Transverse colon (tissue), 4 donors: ENCODE data around the gene UNC13A. TPM values are rescaled to one million over a fixed set of nuclear protein-coding genes. Genes with fewer than 3 reads are reported as not detected.
"Not testable (repeated sequence)": the region's sequence is repeated elsewhere in the genome, so short reads cannot be mapped to it uniquely, and the experiment has no call there.

ENCODE experiments used
- DNase-seq: peaks from one replicate; pipeline ENCODE4 v3.0.0-alpha.2; 2019
- H3K27ac ChIP-seq, 4 donors: fragments of 200-600 bp; sonication (generic); 2 replicates each; pipeline ENCODE4 v1.5.1; 2016 to 2018; ENCODE audit warnings: inconsistent platforms in 4 of 4
- H3K27me3 ChIP-seq: fragments of 200-600 bp; sonication (generic); 2 replicates; pipeline ENCODE4 v1.5.1; 2017; ENCODE audit warnings: inconsistent platforms
- H3K36me3 ChIP-seq, 4 donors: fragments of 200-600 bp; sonication (generic); 2 replicates each; pipeline ENCODE4 v1.5.1; 2017 to 2019; ENCODE audit warnings: inconsistent platforms in 4 of 4
- H3K4me1 ChIP-seq, 4 donors: fragments of 200-600 bp; sonication (generic); 2 replicates each; pipeline ENCODE4 v1.5.1; 2017 to 2020; ENCODE audit warnings: inconsistent platforms in 4 of 4
- H3K4me3 ChIP-seq, 4 donors: fragments of 200-600 bp; sonication (generic); 1 replicate in 1 of 4; 2 replicates in 3 of 4; pipeline versions ENCODE4 v1.5.1 to v1.6.1; 2017 to 2019; ENCODE audit warnings: inconsistent platforms in 4 of 4
- H3K9me3 ChIP-seq, 2 donors: fragments of 200-600 bp; sonication (generic); 2 replicates each; pipeline ENCODE4 v1.5.1; 2017 to 2019; ENCODE audit warnings: inconsistent platforms in 2 of 2
- CTCF ChIP-seq, 5 experiments: fragments of 200-600 bp in 3 of 5; fragments of 450-650 bp in 2 of 5; sonication (generic) in 3 of 5; IDR thresholded peaks; 1 replicate in 2 of 5; 2 replicates in 3 of 5; pipeline ENCODE4 v1.5.1; 2016 to 2017; ENCODE audit warnings: antibody characterized with exemption in 5 of 5, inconsistent platforms in 3 of 5, mild to moderate bottlenecking in 2 of 5, moderate library complexity in 1 of 5
- EP300 ChIP-seq: sonication (generic); formaldehyde crosslinking; IDR thresholded peaks from one replicate; pipeline ENCODE4 v1.6.1; 2017; ENCODE audit warnings: antibody characterized with exemption, low read depth
- POLR2A ChIP-seq: fragments of 450-650 bp; IDR thresholded peaks from one replicate; pipeline ENCODE4 v1.6.1; 2016; ENCODE audit warnings: antibody characterized with exemption, mild to moderate bottlenecking, moderate library complexity
- POLR2AphosphoS5 ChIP-seq, 3 donors: sonication (generic); formaldehyde crosslinking; IDR thresholded peaks; one replicate each; pipeline ENCODE4 v1.6.1; 2016; ENCODE audit warnings: antibody characterized with exemption in 3 of 3
- WGBS, 2 donors: methylation state at CpG; one replicate each; pipeline ENCODE4 v1.1.5; 2018; ENCODE audit warnings: low coverage in 1 of 2; 5-methylcytosine and 5-hydroxymethylcytosine counted together
- in situ Hi-C, 4 donors: fragments of 200-750 bp; cut with MboI; loops; one replicate each; pipeline versions ENCODE4 v1.15.0 to v1.15.1; 2017; ENCODE audit warnings: low sequenced_read_pairs in 3 of 4, low pct_ligation_motif_present in 1 of 4, low pct_unique_long_range_greater_than_20kb in 1 of 4
- intact Hi-C: fragments of 100-400 bp; cut with DNase I; formaldehyde crosslinking; loops from one replicate; pipeline ENCODE4 v1.15.1; 2023; ENCODE audit warnings: low total_unique reads
- total RNA-seq, 4 donors: library from RNA; depleted of rRNA; stranded (reverse); fragments of >200 nt; gene quantifications; one replicate each; pipeline ENCODE4 v1.1.0, GENCODE V29; 2016

The UNC13A gene
- total RNA-seq, 4 donors from 2014 or later, result under 0.01 to 1.9 (median 0.30) TPM

GRCh38 chr19:17575871-17576757 is 112.0 kb downstream of the UNC13A start:
- in situ Hi-C loops, result no loop called here
- no peaks in the 10 kb centered on the region for H3K9me3 ChIP-seq
- H3K4me3 ChIP-seq, result no peak overlapping the region
- H3K27me3 ChIP-seq, result no peaks in the 10 kb centered on the region
- DNase-seq, result peak; percentile 28
- WGBS, 2 donors, result 88 to 97% methylated on average over 6 to 11 of the region's 11 CpGs
- H3K36me3 ChIP-seq, result peaks cover 0 to 16% (median 8%) of the 10 kb centered on the region in 4 donors
- H3K4me1 ChIP-seq, result peaks cover 0 to 18% (median 10%) of the 10 kb centered on the region in 4 donors
- intact Hi-C loops, result no loop called here
- peak overlapping the region in 3 of 4 donors; percentile 19 to 48 (median 24) for H3K27ac ChIP-seq
- TF ChIP-seq POLR2AphosphoS5 (IDR thresholded peaks at IDR 0.05), result no peak
- no peak for TF ChIP-seq EP300
- no peak for TF ChIP-seq CTCF (IDR thresholded peaks at IDR 0.05)
- no peak for TF ChIP-seq POLR2A

- intact Hi-C loops, result no loop called here
- no peak for DNase-seq
- Histone ChIP-seq H3K4me3 (no peak overlapping the region), H3K4me1 (peaks cover 0 to 10% (median 4%) of the 10 kb centered on the region in 4 donors), H3K27me3 (no peaks in the 10 kb centered on the region), H3K27ac (no peak overlapping the region), H3K9me3 (no peaks in the 10 kb centered on the region), H3K36me3 (peaks cover 0 to 39% (median 18%) of the 10 kb centered on the region in 4 donors)
- TF ChIP-seq POLR2A (no peak), CTCF (IDR thresholded peaks at IDR 0.05) (no peak), POLR2AphosphoS5 (IDR thresholded peaks at IDR 0.05) (no peak), EP300 (no peak)
- in situ Hi-C loops, result no loop called here
- 87 to 89% methylated on average over 6 to 7 of the region's 7 CpGs for WGBS, 2 donors
Measured at GRCh38 chr19:17572638-17573037, 115.5 kb downstream of the UNC13A start.

- no peak for DNase-seq
- intact Hi-C loops, result no loop called here
- no peak overlapping the region for H3K4me3 ChIP-seq
- in situ Hi-C loops, result no loop called here
- no peak overlapping the region for H3K27ac ChIP-seq
- no peaks in the 10 kb centered on the region for H3K4me1 ChIP-seq
- no peaks in the 10 kb centered on the region for H3K27me3 ChIP-seq
- peaks cover 0 to 56% (median 20%) of the 10 kb centered on the region in 4 donors for H3K36me3 ChIP-seq
- WGBS, 2 donors, result 87% methylated on average over 6 of the region's 6 CpGs
- TF ChIP-seq CTCF (IDR thresholded peaks at IDR 0.05) (no peak), EP300 (no peak), POLR2A (no peak), POLR2AphosphoS5 (IDR thresholded peaks at IDR 0.05) (no peak)
- no peaks in the 10 kb centered on the region for H3K9me3 ChIP-seq
Measured at GRCh38 chr19:17570791-17571190, 117.4 kb downstream of the UNC13A start.

GRCh38 chr19:17570291-17570690 is 117.9 kb downstream of the UNC13A start:
- 94 to 98% methylated on average over 5 of the region's 5 CpGs for WGBS, 2 donors
- intact Hi-C loops, H3K4me3 ChIP-seq, H3K27ac ChIP-seq, H3K4me1 ChIP-seq, H3K9me3 ChIP-seq, H3K27me3 ChIP-seq, DNase-seq, in situ Hi-C loops: not testable (repeated sequence)
- H3K36me3 ChIP-seq, result peaks cover 0 to 60% (median 20%) of the 10 kb centered on the region in 4 donors
